ENCODE data around the gene ARHGEF10L. TPM values are rescaled to one million over a fixed set of nuclear protein-coding genes. Genes with fewer than 3 reads are reported as not detected.

ARHGEF10L gene
- total RNA-seq, 2 donors from 2014 or later: not detected

DNA sequence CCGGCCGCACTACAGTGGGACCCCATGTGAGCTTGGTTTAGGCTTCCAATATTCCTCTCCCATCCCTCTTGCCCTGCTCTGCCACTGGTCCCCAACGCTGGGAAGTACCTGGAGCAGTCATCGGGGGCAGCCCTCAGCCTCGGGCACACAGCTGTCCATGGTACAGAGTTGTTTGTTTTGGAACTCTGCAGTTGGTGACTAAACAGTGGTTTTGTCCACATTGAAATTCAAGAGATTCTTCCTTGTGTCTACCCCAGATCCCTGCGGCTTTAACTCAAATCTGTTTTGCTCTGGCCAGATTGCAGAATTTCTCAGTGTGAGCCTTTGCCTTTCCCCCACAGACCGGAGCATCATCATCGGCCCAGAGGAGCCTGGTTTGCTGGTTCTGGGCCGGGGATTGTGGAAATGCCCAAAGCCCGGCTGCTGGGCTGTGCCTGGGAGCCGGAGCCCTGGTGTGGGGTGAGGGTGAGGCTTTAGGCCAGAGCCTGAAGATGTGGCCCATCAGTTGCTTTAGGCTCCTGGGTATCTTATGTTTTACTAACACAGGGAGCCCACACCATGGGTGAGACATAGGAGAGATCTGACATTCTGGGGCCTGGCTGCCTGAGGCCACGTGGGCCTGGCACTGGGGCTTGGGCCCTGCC lies 93.2 kb downstream of the ARHGEF10L start:
- Mint-ChIP-seq H3K4me1 (ENCODE audit: low read depth in 2 of 2) (no peaks in the 10 kb centered on the region), H3K4me3 (no peak overlapping the region), H3K27ac (no peak overlapping the region), H3K27me3 (no peaks in the 10 kb centered on the region), H3K36me3 (no peaks in the 10 kb centered on the region), H3K9me3 (no peaks in the 10 kb centered on the region)
- DNase-seq (ENCODE audit: low spot score) (no peak), ATAC-seq (peak in 1 of 2 donors; percentile 17)

DNA sequence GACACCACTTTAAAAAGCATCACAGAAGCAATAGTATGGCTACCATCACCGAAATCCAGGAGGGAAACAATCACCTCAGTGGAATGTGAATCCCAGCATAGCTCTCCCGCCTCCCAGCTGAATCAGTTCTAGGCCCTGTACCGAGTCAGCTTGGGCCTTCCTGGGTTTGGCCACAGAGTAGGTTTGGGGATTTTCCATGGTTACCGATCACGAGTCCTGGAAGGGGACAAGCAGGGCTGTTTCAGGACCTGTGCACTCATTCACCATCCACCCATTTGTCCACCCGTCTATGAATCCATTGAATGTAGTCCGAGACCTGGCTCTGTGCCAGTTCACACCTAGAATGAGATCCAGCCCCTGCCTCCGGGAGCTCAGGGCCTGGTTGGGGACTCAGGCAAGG lies 94.2 kb downstream of the ARHGEF10L start:
- Mint-ChIP-seq H3K4me3 (no peak overlapping the region), H3K9me3 (no peaks in the 10 kb centered on the region), H3K27ac (no peak overlapping the region), H3K27me3 (no peaks in the 10 kb centered on the region), H3K4me1 (ENCODE audit: low read depth in 2 of 2) (no peaks in the 10 kb centered on the region), H3K36me3 (no peaks in the 10 kb centered on the region)
- ATAC-seq (no peak), DNase-seq (ENCODE audit: low spot score) (no peak)

DNA sequence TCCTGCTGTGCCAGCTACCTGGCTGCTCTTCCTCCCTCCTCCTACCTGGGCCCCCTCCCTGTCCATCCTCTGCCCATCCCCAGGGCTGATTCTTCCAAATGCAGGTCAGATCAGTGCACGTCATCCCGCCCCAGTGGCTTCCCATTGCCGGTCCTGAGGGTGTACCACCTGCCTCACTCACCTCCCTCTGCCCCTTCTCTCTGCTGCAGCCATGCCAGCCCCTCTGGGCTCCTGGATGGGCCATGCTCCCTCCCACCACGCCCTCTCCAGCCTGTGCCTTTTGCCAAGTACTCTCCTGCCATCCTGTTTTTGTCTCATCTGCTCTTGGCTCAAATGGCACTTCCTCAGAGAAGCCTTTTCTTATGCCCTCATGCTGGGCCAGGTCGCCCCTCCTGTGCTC lies 95.8 kb downstream of the ARHGEF10L start:
- no peak for ATAC-seq
- no peak overlapping the region for H3K27ac Mint-ChIP-seq
- H3K27me3 Mint-ChIP-seq: peaks cover 0 to under 1% of the 10 kb centered on the region in 2 donors
- H3K4me1 Mint-ChIP-seq (ENCODE audit: low read depth in 2 of 2): no peaks in the 10 kb centered on the region
- H3K9me3 Mint-ChIP-seq: no peaks in the 10 kb centered on the region
- DNase-seq (ENCODE audit: low spot score): no peak
- H3K4me3 Mint-ChIP-seq: no peak overlapping the region
- no peaks in the 10 kb centered on the region for H3K36me3 Mint-ChIP-seq

DNA sequence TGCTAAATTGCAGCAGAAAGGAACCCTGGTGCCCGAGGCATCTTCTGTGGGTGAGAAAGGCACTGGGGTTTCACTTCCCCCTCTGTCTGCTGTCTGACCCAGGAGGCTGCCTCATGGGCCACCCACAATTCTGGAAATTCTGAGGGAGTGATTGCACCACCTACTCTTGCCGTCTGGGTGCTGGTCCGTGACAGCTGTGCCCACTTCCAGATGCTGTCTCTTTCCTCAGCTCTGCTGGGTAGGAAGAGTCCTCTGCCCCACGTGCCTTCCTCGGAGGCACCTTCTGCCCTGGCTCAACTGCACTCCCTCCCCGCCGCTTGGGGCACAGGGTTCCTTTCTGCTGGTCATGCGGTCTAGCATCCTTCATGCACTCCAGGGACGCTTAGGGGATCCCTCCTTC lies 96.3 kb downstream of the ARHGEF10L start:
- Mint-ChIP-seq H3K27ac (no peak overlapping the region), H3K4me3 (no peak overlapping the region), H3K9me3 (no peaks in the 10 kb centered on the region), H3K36me3 (no peaks in the 10 kb centered on the region), H3K27me3 (peaks cover 0 to 6% of the 10 kb centered on the region in 2 donors), H3K4me1 (ENCODE audit: low read depth in 2 of 2) (no peaks in the 10 kb centered on the region)
- DNase-seq (ENCODE audit: low spot score) (no peak), ATAC-seq (no peak)

DNA sequence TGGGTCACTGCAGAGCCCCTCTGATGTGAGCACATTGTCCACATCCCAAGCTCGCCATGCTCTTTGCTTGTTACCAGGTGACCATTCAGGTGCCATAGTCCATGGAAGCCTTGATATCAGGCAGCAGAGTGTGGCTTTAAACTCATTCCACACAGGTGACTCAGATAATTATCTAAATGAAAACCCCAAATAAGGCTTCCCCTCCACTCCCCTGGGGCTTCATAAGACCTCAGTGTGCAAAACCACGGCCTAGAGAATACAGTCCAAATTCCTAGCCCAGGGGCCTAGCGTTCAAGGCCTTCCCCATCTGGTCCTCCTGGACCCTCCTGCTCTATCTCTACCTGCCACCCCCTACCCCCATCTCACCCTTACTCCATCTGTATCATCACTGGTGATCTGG lies 97.1 kb downstream of the ARHGEF10L start:
- no peaks in the 10 kb centered on the region for H3K9me3 Mint-ChIP-seq
- no peaks in the 10 kb centered on the region for H3K36me3 Mint-ChIP-seq
- DNase-seq (ENCODE audit: low spot score): no peak
- no peak for ATAC-seq
- H3K4me1 Mint-ChIP-seq (ENCODE audit: low read depth in 2 of 2): no peaks in the 10 kb centered on the region
- H3K4me3 Mint-ChIP-seq: no peak overlapping the region
- peaks cover 0 to 7% of the 10 kb centered on the region in 2 donors for H3K27me3 Mint-ChIP-seq
- no peak overlapping the region for H3K27ac Mint-ChIP-seq

DNA sequence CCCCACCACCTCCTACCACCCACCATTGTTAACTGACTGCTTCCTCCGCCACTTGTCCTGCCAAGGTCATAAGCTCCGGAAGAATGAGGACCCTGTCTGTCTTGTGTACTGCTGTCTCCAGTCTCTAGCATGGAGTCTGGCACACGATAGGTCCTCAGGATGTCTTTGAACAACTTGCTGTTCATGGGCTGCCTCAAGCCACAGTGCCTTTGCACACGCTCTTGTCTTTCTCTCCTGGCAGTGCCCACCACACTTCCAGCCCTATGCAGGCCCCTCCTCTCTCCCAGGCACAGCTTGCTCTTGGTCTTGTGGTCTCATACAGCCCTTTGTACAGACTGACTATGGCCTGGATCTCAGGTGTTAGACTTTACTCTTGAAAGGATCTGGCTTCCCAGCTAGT lies 97.6 kb downstream of the ARHGEF10L start:
- H3K27ac Mint-ChIP-seq: no peak overlapping the region
- H3K4me3 Mint-ChIP-seq: no peak overlapping the region
- peaks cover 0 to 7% of the 10 kb centered on the region in 2 donors for H3K27me3 Mint-ChIP-seq
- DNase-seq (ENCODE audit: low spot score): no peak
- no peaks in the 10 kb centered on the region for H3K4me1 Mint-ChIP-seq (ENCODE audit: low read depth in 2 of 2)
- no peaks in the 10 kb centered on the region for H3K9me3 Mint-ChIP-seq
- no peak for ATAC-seq
- H3K36me3 Mint-ChIP-seq: no peaks in the 10 kb centered on the region

DNA sequence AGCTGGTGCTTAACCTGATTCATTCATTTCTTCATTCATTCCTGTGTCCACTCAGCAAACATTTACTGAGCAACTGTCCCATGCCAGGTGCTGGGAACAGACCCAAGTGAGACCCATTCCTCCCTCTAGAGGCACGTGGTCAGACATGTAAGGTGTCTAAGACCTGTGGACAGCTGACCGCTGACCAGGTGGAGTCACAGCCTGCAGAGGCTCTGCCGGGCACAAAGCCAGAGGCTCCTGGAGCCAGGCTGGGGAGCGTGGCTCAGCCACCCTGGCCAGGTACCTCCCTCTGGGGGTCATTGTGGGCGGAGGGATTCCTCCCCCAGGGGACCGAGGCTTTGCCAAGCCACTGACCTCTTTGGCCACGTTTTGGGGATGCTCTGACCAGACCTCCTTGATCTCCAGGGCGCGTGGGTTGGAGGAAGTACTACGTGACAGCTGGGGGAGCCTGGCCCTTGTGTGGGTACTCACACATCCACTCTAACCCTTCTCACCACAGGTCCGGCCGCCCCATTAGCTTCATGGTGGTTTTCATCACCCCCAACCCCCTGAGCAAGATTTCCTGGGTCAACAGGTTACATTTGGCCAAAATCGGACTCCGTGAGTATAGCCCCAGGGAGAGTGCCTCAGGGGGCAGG lies 100.3 kb downstream of the ARHGEF10L start:
- H3K36me3 Mint-ChIP-seq: no peaks in the 10 kb centered on the region
- ATAC-seq (no peak), DNase-seq (ENCODE audit: low spot score) (no peak)
- peaks cover 2 to 7% of the 10 kb centered on the region in 2 donors for H3K27me3 Mint-ChIP-seq
- no peaks in the 10 kb centered on the region for H3K4me1 Mint-ChIP-seq (ENCODE audit: low read depth in 2 of 2)
- H3K9me3 Mint-ChIP-seq: no peaks in the 10 kb centered on the region
- no peak overlapping the region for H3K27ac Mint-ChIP-seq
- no peak overlapping the region for H3K4me3 Mint-ChIP-seq

DNA sequence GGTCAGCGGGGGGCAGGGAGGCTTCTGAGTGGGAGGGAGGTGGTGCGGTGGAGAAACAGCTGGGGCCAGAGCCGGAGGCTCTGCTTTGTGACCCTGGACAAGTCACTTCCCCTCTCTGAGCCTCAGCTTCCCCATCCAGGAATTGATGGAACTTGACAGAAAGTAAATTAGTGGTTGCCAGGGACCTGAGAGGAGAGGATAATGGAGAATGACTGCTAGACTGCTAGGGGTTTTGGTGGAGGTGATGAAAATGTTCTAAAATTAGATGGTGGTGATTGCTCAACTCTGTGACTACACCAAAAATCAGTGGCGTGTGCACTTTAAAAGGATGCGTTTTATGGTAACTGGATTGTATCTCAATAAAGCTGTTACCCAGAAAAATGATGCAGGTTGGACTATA lies 100.9 kb downstream of the ARHGEF10L start:
- DNase-seq (ENCODE audit: low spot score) (no peak), ATAC-seq (no peak)
- H3K9me3 Mint-ChIP-seq: no peaks in the 10 kb centered on the region
- H3K27ac Mint-ChIP-seq: no peak overlapping the region
- no peak overlapping the region for H3K4me3 Mint-ChIP-seq
- no peaks in the 10 kb centered on the region for H3K4me1 Mint-ChIP-seq (ENCODE audit: low read depth in 2 of 2)
- H3K36me3 Mint-ChIP-seq: no peaks in the 10 kb centered on the region
- H3K27me3 Mint-ChIP-seq: peaks cover 2 to 7% of the 10 kb centered on the region in 2 donors

DNA sequence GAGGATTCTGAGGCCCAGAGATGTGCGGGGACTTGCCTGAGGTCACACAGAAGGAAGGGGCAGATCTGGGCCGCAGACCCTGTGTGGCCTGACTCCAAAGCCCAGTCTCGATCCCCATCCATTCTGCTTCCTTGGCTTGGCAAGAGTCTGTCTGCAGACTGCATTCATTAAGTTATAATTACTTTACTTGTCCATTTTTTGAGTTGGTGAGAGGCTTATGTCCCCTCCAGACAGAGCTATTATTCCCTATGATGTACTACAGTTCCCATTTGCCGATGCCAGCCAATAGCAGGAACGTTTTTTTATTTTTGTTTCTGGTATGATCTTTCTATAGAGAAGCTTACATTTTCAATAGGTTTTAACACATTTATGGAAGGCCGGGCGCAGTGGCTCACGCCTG lies 101.5 kb downstream of the ARHGEF10L start:
- Mint-ChIP-seq H3K27me3 (peaks cover 2 to 7% of the 10 kb centered on the region in 2 donors), H3K27ac (no peak overlapping the region)

DNA sequence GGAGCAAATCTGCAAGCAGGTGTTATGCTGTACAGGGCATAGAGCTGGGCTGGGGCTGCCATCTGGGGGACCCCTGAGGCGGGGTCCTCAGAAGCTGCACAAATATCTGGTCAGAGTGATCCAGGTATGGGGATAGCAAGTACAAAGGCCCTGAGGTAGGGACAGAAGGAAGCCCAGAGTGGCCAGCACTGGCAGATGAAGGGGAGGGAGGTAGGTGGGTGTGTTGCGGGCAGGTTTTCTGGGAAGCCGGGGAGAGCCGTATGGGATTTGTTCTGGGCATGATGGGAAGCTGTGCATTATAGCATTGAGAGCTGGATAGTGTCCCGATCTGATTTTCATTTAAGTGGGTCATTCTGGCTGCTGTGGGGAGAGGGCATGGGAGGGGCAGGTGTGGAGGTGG lies 102.7 kb downstream of the ARHGEF10L start:
- DNase-seq (ENCODE audit: low spot score) (no peak), ATAC-seq (no peak)
- peaks cover 2 to 7% of the 10 kb centered on the region in 2 donors for H3K27me3 Mint-ChIP-seq
- no peak overlapping the region for H3K27ac Mint-ChIP-seq
- no peaks in the 10 kb centered on the region for H3K36me3 Mint-ChIP-seq
- H3K4me1 Mint-ChIP-seq (ENCODE audit: low read depth in 2 of 2): no peaks in the 10 kb centered on the region
- H3K9me3 Mint-ChIP-seq: no peaks in the 10 kb centered on the region
- no peak overlapping the region for H3K4me3 Mint-ChIP-seq

More for the DNA sequence above, 101.5 kb downstream of the ARHGEF10L start:
- DNase-seq (ENCODE audit: low spot score): no peak
- no peaks in the 10 kb centered on the region for H3K36me3 Mint-ChIP-seq
- H3K4me1 Mint-ChIP-seq (ENCODE audit: low read depth in 2 of 2): no peaks in the 10 kb centered on the region
- H3K4me3 Mint-ChIP-seq: no peak overlapping the region
- ATAC-seq: no peak
- no peaks in the 10 kb centered on the region for H3K9me3 Mint-ChIP-seq

DNA sequence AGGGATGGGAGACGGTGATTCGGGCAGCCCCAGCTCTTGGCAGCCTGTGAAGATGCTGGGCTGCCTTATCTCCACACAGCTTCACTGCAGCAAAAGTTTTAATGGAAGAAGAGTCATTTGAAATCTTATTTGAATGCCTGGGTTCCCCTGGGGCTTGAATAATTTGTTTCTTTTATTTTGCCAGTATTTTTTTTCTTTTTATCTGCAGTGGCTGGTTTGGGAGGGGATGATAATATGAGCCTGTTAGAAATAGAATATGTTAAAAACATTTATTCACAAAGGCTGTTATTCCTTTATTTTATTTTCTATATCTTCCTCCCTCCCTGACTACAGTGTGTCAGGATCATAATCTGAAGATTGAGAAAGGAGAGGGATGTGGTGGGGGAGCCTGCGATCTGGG lies 103.4 kb downstream of the ARHGEF10L start:
- Mint-ChIP-seq H3K27me3 (peaks cover 2 to 7% of the 10 kb centered on the region in 2 donors), H3K36me3 (no peaks in the 10 kb centered on the region), H3K9me3 (no peaks in the 10 kb centered on the region), H3K4me3 (no peak overlapping the region), H3K4me1 (ENCODE audit: low read depth in 2 of 2) (no peaks in the 10 kb centered on the region), H3K27ac (no peak overlapping the region)
- DNase-seq (ENCODE audit: low spot score): no peak
- ATAC-seq: no peak

DNA sequence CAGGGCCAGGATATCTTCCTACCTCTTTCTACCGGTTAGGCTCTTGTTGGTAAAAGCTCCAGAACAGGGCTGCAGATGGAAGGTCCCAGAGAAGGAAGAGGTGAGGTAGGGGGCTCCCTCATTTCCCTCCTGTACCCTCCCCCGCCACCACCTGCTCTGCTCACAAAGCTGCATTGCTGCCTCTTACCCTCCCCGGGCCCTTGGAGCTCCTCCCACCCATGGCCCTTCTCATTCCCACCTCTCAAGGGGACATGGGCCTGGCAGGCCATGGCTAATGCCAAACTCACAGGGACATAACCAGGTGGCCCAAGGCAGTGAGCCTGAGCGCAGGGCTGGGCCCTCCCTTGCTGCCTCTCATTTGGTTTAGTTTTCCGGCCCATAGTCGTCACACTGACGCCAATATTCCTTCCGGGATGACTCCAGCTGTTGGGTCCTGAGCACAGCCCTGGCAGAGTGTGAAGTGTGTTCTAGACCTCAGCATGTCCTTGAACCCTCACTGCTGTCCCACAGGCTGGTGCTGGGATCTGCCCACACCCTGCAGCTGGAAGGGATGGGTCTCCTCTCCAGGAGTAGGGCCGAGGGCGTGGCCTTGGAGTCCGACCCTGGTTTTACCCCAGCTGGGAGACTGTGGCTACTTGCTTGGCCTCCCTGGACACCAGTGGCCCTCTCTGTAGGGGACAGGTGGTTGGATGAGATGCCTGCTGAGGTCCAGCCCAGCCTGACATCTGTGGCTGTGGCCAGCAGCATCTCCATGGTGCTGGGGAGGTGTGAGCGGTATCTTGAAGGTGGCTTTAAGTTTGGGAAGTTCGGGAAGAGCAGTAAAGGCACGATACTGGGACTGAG lies 104.6 kb downstream of the ARHGEF10L start:
- H3K27ac Mint-ChIP-seq: no peak overlapping the region
- no peaks in the 10 kb centered on the region for H3K9me3 Mint-ChIP-seq
- ATAC-seq: peak in 1 of 2 donors; percentile 13
- no peak for DNase-seq (ENCODE audit: low spot score)
- no peaks in the 10 kb centered on the region for H3K36me3 Mint-ChIP-seq
- H3K4me3 Mint-ChIP-seq: no peak overlapping the region
- peaks cover 2 to 7% of the 10 kb centered on the region in 2 donors for H3K27me3 Mint-ChIP-seq
- H3K4me1 Mint-ChIP-seq (ENCODE audit: low read depth in 2 of 2): no peaks in the 10 kb centered on the region

DNA sequence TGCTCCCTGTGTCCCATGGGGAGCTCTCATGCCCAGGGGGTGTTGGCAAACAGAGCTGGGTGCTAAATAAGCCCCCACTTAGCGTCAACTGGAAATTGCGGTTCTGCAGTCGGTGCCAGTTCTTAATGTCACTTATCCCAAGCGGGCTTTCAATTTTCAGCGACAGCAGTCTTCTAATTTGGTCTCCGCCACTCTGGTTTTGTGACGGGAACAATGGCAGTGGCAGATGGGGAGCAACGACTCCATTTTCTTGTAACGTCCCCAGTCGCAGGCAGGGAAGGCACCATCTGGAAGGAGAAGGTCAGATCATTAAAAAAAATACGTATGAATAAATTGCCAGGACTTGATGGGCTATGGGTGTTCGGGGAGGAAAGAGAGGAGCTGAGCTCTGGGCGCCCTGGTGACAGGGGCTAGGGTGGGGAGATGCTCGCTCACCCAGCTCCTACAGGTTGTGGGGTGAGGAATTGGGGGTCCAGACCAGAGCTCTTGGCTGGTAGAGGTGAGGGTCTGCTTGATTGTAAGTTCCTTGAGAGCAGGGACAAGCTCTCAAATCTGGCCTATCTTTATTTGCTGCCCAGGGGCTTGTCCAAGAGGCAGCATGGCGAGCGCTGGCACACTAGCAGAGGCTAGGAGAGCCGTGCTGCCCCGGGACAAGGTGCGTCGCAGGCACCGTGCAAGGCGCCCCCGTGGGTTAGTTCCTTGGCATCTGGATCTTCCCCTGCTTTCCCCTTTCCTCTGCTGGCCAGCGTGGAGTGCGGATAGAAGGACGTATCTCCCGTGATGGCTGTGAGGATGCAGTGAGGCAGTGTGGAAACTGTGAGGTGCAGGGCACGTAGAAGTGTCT lies 105.8 kb downstream of the ARHGEF10L start:
- no peak for ATAC-seq
- Mint-ChIP-seq H3K4me1 (ENCODE audit: low read depth in 2 of 2) (no peaks in the 10 kb centered on the region), H3K4me3 (no peak overlapping the region), H3K9me3 (no peaks in the 10 kb centered on the region), H3K27me3 (peaks cover 2 to 5% of the 10 kb centered on the region in 2 donors), H3K36me3 (no peaks in the 10 kb centered on the region), H3K27ac (no peak overlapping the region)
- no peak for DNase-seq (ENCODE audit: low spot score)
